Mammary epithelial cell (primary cell): Measurements from ENCODE around the gene NRG3.

ENCODE experiments used
- EZH2 ChIP-seq: IDR thresholded peaks from 2 replicates; pipeline ENCODE4 v1.6.1; 2012; ENCODE audit warnings: low read length, inconsistent platforms, borderline replicate concordance
- TF ChIP-seq, protein P1 (sequence below), 2 donors: IDR thresholded peaks in 1 of 2; conservative IDR thresholded peaks in 1 of 2; 2 replicates each; pipeline ENCODE4 v1.5.1; 2011 to 2012; ENCODE audit warnings: inconsistent platforms in 2 of 2, low read length in 2 of 2, mild to moderate bottlenecking in 2 of 2, control low read depth in 1 of 2, low read depth in 1 of 2; ENCODE audit not compliant: insufficient read depth in 1 of 2; ENCODE audit errors: extremely low read depth in 1 of 2

DNA sequence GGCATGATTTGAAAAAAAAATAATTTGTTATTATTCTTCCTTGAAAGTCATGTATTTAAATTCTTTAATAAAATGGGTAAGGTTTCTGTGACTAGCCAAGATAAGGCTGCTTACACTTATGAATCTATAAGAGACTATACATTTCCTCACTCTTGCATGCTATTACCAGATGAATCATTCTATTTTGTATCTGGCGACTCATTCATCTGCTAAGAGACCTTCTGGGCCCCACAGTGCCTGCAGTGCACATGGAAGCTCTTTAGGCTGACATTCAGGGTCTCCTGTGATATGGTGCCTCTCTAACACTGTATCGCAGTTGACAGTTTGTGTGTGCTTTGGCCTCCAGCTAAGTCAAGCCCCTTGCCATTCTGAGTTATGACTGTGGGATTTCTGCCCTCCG, 121.9 kb downstream of the NRG3 start:
- TF ChIP-seq, protein P1, sequence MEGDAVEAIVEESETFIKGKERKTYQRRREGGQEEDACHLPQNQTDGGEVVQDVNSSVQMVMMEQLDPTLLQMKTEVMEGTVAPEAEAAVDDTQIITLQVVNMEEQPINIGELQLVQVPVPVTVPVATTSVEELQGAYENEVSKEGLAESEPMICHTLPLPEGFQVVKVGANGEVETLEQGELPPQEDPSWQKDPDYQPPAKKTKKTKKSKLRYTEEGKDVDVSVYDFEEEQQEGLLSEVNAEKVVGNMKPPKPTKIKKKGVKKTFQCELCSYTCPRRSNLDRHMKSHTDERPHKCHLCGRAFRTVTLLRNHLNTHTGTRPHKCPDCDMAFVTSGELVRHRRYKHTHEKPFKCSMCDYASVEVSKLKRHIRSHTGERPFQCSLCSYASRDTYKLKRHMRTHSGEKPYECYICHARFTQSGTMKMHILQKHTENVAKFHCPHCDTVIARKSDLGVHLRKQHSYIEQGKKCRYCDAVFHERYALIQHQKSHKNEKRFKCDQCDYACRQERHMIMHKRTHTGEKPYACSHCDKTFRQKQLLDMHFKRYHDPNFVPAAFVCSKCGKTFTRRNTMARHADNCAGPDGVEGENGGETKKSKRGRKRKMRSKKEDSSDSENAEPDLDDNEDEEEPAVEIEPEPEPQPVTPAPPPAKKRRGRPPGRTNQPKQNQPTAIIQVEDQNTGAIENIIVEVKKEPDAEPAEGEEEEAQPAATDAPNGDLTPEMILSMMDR (conservative IDR thresholded peaks at IDR 0.05 in 1 of 2, IDR thresholded peaks at IDR 0.05 in 1 of 2; ENCODE audit: extremely low read depth in 1 of 2, insufficient read depth in 1 of 2, low read depth in 1 of 2, low read length in 2 of 2): no peak
- no peak for TF ChIP-seq EZH2
